IMR-90 (cell line): ENCODE measurements around the gene IGSF8. TPM values are rescaled to one million over a fixed set of nuclear protein-coding genes. Genes with fewer than 3 reads are reported as not detected.

ENCODE experiments used
- ATAC-seq: fragments of 200-7000 bp; cut with Tn5 transposase; 2 replicates; pipeline ENCODE4 v1.9.1; 2020; ENCODE audit warnings: low read depth, mild to moderate bottlenecking, moderate library complexity
- BruUV-seq: library from RNA; stranded (reverse); fragments of 400-500 nt; replicated peaks from 2 replicates; lab custom pipeline; 2021; lab: Mats Ljungman, UMichigan
- CTCF ChIA-PET: fragments of 300-600 bp; formaldehyde crosslinking; extraction: SDS; loops from one replicate; lab custom pipeline; 2021; ENCODE audit warnings: antibody characterized with exemption; lab: Yijun Ruan, JAX
- POLR2A ChIA-PET: fragments of 300-600 bp; sonication (Branson Sonifier 250); formaldehyde crosslinking; loops from one replicate; lab custom pipeline; 2022; ENCODE audit warnings: antibody characterized with exemption; ENCODE audit not compliant: unreplicated experiment; lab: Charles Lee
- DNase-seq: peaks from one replicate; pipeline ENCODE4 v3.0.0; 2013
- H2AFZ ChIP-seq: replicated peaks from 2 replicates; pipeline ENCODE3; 2013; ENCODE audit warnings: low read length, mild to moderate bottlenecking; ENCODE audit not compliant: poor library complexity
- H2AK5ac ChIP-seq: 2 replicates; pipeline ENCODE4 v1.6.1; 2013; ENCODE audit warnings: low read depth, low read length, inconsistent platforms
- H2AK9ac ChIP-seq: replicated peaks from 2 replicates; pipeline ENCODE3; 2013; ENCODE audit warnings: mild to moderate bottlenecking, low read depth, low read length, moderate library complexity; ENCODE audit not compliant: poor library complexity
- H2BK120ac ChIP-seq: 2 replicates; pipeline ENCODE4 v1.6.1; 2013; ENCODE audit warnings: low read depth, low read length, inconsistent platforms
- H2BK15ac ChIP-seq: 3 replicates; pipeline ENCODE4 v1.6.1; 2013; ENCODE audit warnings: low read depth, low read length, inconsistent platforms
- H2BK20ac ChIP-seq: 2 replicates; pipeline ENCODE4 v1.6.1; 2013; ENCODE audit warnings: low read depth, mild to moderate bottlenecking, inconsistent platforms, low read length, moderate library complexity
- H2BK5ac ChIP-seq: 2 replicates; pipeline ENCODE4 v1.6.1; 2013; ENCODE audit warnings: mild to moderate bottlenecking, low read depth, low read length, inconsistent platforms; ENCODE audit not compliant: poor library complexity, severe bottlenecking
- H3K14ac ChIP-seq: replicated peaks from 2 replicates; pipeline ENCODE4 v1.6.1; 2013; ENCODE audit warnings: low read depth, low read length, inconsistent platforms
- H3K18ac ChIP-seq: 2 replicates; pipeline ENCODE4 v1.6.1; 2013; ENCODE audit warnings: low read depth, low read length, control low read depth
- H3K23ac ChIP-seq: 2 replicates; pipeline ENCODE4 v1.6.1; 2013; ENCODE audit warnings: low read depth, low read length, inconsistent platforms
- H3K27ac ChIP-seq: 2 replicates; pipeline ENCODE4 v1.5.1; 2013; ENCODE audit warnings: mild to moderate bottlenecking, control low read depth, low read length; ENCODE audit not compliant: insufficient read depth
- H3K27me3 ChIP-seq: 2 replicates; pipeline ENCODE4 v1.6.1; 2013; ENCODE audit warnings: low read length; ENCODE audit not compliant: control insufficient read depth, insufficient read depth
- H3K36me3 ChIP-seq: 2 replicates; pipeline ENCODE4 v1.6.1; 2013; ENCODE audit warnings: low read length, mixed read lengths; ENCODE audit not compliant: control insufficient read depth, insufficient read depth
- H3K4ac ChIP-seq: 2 replicates; pipeline ENCODE4 v1.6.1; 2013; ENCODE audit warnings: low read depth, low read length, inconsistent platforms
- H3K4me1 ChIP-seq: 2 replicates; pipeline ENCODE4 v1.6.1; 2013; ENCODE audit warnings: low read length, mixed read lengths; ENCODE audit not compliant: control insufficient read depth, insufficient read depth
- H3K4me2 ChIP-seq: 2 replicates; pipeline ENCODE4 v1.6.1; 2013; ENCODE audit warnings: low read depth, mild to moderate bottlenecking, control low read depth, low read length, moderate library complexity
- H3K4me3 ChIP-seq: 2 replicates; pipeline ENCODE4 v1.5.1; 2013; ENCODE audit warnings: low read depth, mild to moderate bottlenecking, control low read depth, low read length, moderate library complexity; ENCODE audit not compliant: insufficient read depth
- H3K56ac ChIP-seq: 2 replicates; pipeline ENCODE4 v1.6.1; 2013; ENCODE audit warnings: low read length, inconsistent platforms; ENCODE audit not compliant: insufficient read depth; ENCODE audit errors: extremely low read depth
- H3K79me1 ChIP-seq, 2 experiments: 2 replicates each; pipeline ENCODE4 v1.6.1; 2013; ENCODE audit warnings: low read length in 2 of 2, inconsistent platforms in 1 of 2, low read depth in 1 of 2
- H3K9ac ChIP-seq: 2 replicates; pipeline ENCODE4 v1.6.1; 2013; ENCODE audit warnings: low read depth, low read length, control low read depth
- H3K9me1 ChIP-seq: 2 replicates; pipeline ENCODE4 v1.6.1; 2013; ENCODE audit warnings: low read length, inconsistent platforms; ENCODE audit not compliant: insufficient read depth
- H3K9me3 ChIP-seq: 2 replicates; pipeline ENCODE4 v1.6.1; 2013; ENCODE audit warnings: low read length; ENCODE audit not compliant: control insufficient read depth, insufficient read depth
- H4K20me1 ChIP-seq: 2 replicates; pipeline ENCODE4 v1.6.1; 2013; ENCODE audit warnings: low read length, inconsistent platforms; ENCODE audit not compliant: insufficient read depth
- H4K5ac ChIP-seq: 2 replicates; pipeline ENCODE4 v1.6.1; 2013; ENCODE audit warnings: mild to moderate bottlenecking, low read depth, low read length, control low read depth
- H4K8ac ChIP-seq, 2 experiments: 2 replicates each; pipeline ENCODE4 v1.6.1; 2013; ENCODE audit warnings: low read depth in 2 of 2, low read length in 2 of 2, control low read depth in 1 of 2, inconsistent platforms in 1 of 2
- H4K91ac ChIP-seq: 2 replicates; pipeline ENCODE4 v1.6.1; 2013; ENCODE audit warnings: low read depth, low read length, inconsistent platforms; ENCODE audit not compliant: insufficient read depth
- BHLHE40 ChIP-seq: fragments of 150-350 bp; IDR thresholded peaks from 2 replicates; pipeline ENCODE4 v1.6.1; 2016; ENCODE audit warnings: mild to moderate bottlenecking, low read depth, low read length
- CEBPB ChIP-seq: IDR thresholded peaks from 2 replicates; pipeline ENCODE4 v1.6.1; 2012; ENCODE audit warnings: low read depth, low read length, improper control_type of control experiment
- CHD1 ChIP-seq: IDR thresholded peaks from 2 replicates; pipeline ENCODE4 v1.6.1; 2012; ENCODE audit warnings: low read depth, low read length, improper control_type of control experiment
- FOS ChIP-seq: fragments of 150-350 bp; IDR thresholded peaks from 2 replicates; pipeline ENCODE4 v1.6.1; 2016; ENCODE audit warnings: low read depth, low read length
- MAFK ChIP-seq: IDR thresholded peaks from 2 replicates; pipeline ENCODE4 v1.6.1; 2012; ENCODE audit warnings: low read depth, low read length, improper control_type of control experiment
- MAZ ChIP-seq: IDR thresholded peaks from 2 replicates; pipeline ENCODE4 v1.6.1; 2012; ENCODE audit warnings: low read depth, mild to moderate bottlenecking, low read length, improper control_type of control experiment, moderate library complexity, borderline replicate concordance
- MXI1 ChIP-seq: IDR thresholded peaks from 2 replicates; pipeline ENCODE4 v1.6.1; 2012; ENCODE audit warnings: low read depth, mild to moderate bottlenecking, low read length, moderate library complexity, borderline replicate concordance
- NFE2L2 ChIP-seq: fragments of 150-350 bp; IDR thresholded peaks from 2 replicates; pipeline ENCODE4 v1.6.1; 2016; ENCODE audit warnings: low read depth, mild to moderate bottlenecking, low read length
- POLR2A ChIP-seq: IDR thresholded peaks from 2 replicates; pipeline ENCODE4 v1.6.1; 2012; ENCODE audit warnings: mild to moderate bottlenecking, low read depth, low read length
- RAD21 ChIP-seq: IDR thresholded peaks from 2 replicates; pipeline ENCODE4 v1.6.1; 2012; ENCODE audit warnings: low read length, improper control_type of control experiment
- RCOR1 ChIP-seq: IDR thresholded peaks from 2 replicates; pipeline ENCODE4 v1.6.1; 2012; ENCODE audit warnings: mild to moderate bottlenecking, low read length, improper control_type of control experiment; ENCODE audit not compliant: insufficient replicate concordance
- RFX5 ChIP-seq: IDR thresholded peaks from 2 replicates; pipeline ENCODE4 v1.8.0; 2012; ENCODE audit warnings: low read depth, mild to moderate bottlenecking, low read length, moderate library complexity
- SMC3 ChIP-seq: fragments of 150-350 bp; IDR thresholded peaks from 2 replicates; pipeline ENCODE4 v1.6.1; 2016; ENCODE audit warnings: low read depth, mild to moderate bottlenecking, antibody characterized with exemption, low read length, moderate library complexity
- USF2 ChIP-seq: fragments of 150-350 bp; IDR thresholded peaks from 2 replicates; pipeline ENCODE4 v1.6.1; 2017; ENCODE audit warnings: mild to moderate bottlenecking, antibody characterized with exemption, low read length, low read depth
- dilution Hi-C: fragments of 300-500 bp; cut with HindIII; formaldehyde crosslinking; loops from one replicate; pipeline ENCODE4 v1.14.3; 2018; ENCODE audit warnings: low sequenced_read_pairs; ENCODE audit not compliant: unreplicated experiment
- in situ Hi-C: fragments of 300-500 bp; cut with MboI; formaldehyde crosslinking; loops from 3 replicates; pipeline ENCODE4 v1.14.3; 2019; ENCODE audit warnings: low sequenced_read_pairs, inconsistent platforms, mixed read lengths
- intact Hi-C: fragments of 100-400 bp; cut with micrococcal nuclease; formaldehyde crosslinking; loops from 2 replicates; pipeline ENCODE4 v1.10.0; 2022
- polyA plus RNA-seq, 3 experiments: library from polyadenylated mRNA; depleted of rRNA; stranded (reverse); fragments of >200 nt; gene quantifications; 2 replicates each; pipeline ENCODE4 v1.2.3, GENCODE V29; 2012; ENCODE audit warnings: low replicate concordance in 1 of 3
- total RNA-seq: library from RNA; depleted of rRNA; stranded (reverse); fragments of >200 nt; gene quantifications from 2 replicates; pipeline ENCODE4 v1.2.3, GENCODE V29; 2012
- TF ChIP-seq, protein P1 (sequence below): conservative IDR thresholded peaks from 2 replicates; pipeline ENCODE4 v1.5.1; 2012; ENCODE audit warnings: mild to moderate bottlenecking, low read depth, low read length, improper control_type of control experiment
- TF ChIP-seq, protein P2 (sequence below): fragments of 150-350 bp; IDR thresholded peaks from 2 replicates; pipeline ENCODE4 v1.6.1; 2016; ENCODE audit warnings: low read depth, mild to moderate bottlenecking, low read length, moderate library complexity, borderline replicate concordance

The IGSF8 gene
- total and polyA plus RNA-seq, 2 of the 4 experiments (the other 2 are of a cell fraction): 8.8 to 25.2 TPM

GRCh38 chr1:160077486-160077885 lies 20.9 kb downstream of the IGSF8 start:
- no peak overlapping the region for H3K23ac ChIP-seq
- H3K4ac ChIP-seq: no peak overlapping the region
- H3K9ac ChIP-seq: no peak overlapping the region
- H3K4me3 ChIP-seq: no peak overlapping the region
- H4K91ac ChIP-seq: no peak overlapping the region
- H3K27me3 ChIP-seq: peaks cover 59% of the 10 kb centered on the region
- no peak overlapping the region for H2AK9ac ChIP-seq
- in situ Hi-C loops: no loop called here
- ChIA-PET POLR2A (no interaction called here), CTCF (interaction anchor here (0.6 to 2.6 kb wide), 6 partner anchors 21 to 1026 kb away, joined by 3 to 16 read pairs (median 3); partner anchors contain the start of gene IGSF8)
- H3K56ac ChIP-seq: no peak overlapping the region
- DNase-seq (no peak), ATAC-seq (no peak)
- H3K9me3 ChIP-seq: no peaks in the 10 kb centered on the region; the same call in 1 of the 2 replicates
- H3K4me2 ChIP-seq: no peak overlapping the region
- H2BK20ac ChIP-seq: no peak overlapping the region
- TF ChIP-seq CHD1 (no peak), CEBPB (no peak), SMC3 (no peak), POLR2A (no peak), RFX5 (no peak), MXI1 (no peak), BHLHE40 (no peak), USF2 (no peak), MAZ (no peak), RCOR1 (no peak), MAFK (no peak), FOS (no peak), NFE2L2 (no peak), RAD21 (no peak)
- TF ChIP-seq, protein P1, sequence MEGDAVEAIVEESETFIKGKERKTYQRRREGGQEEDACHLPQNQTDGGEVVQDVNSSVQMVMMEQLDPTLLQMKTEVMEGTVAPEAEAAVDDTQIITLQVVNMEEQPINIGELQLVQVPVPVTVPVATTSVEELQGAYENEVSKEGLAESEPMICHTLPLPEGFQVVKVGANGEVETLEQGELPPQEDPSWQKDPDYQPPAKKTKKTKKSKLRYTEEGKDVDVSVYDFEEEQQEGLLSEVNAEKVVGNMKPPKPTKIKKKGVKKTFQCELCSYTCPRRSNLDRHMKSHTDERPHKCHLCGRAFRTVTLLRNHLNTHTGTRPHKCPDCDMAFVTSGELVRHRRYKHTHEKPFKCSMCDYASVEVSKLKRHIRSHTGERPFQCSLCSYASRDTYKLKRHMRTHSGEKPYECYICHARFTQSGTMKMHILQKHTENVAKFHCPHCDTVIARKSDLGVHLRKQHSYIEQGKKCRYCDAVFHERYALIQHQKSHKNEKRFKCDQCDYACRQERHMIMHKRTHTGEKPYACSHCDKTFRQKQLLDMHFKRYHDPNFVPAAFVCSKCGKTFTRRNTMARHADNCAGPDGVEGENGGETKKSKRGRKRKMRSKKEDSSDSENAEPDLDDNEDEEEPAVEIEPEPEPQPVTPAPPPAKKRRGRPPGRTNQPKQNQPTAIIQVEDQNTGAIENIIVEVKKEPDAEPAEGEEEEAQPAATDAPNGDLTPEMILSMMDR: no peak
- TF ChIP-seq, protein P2, sequence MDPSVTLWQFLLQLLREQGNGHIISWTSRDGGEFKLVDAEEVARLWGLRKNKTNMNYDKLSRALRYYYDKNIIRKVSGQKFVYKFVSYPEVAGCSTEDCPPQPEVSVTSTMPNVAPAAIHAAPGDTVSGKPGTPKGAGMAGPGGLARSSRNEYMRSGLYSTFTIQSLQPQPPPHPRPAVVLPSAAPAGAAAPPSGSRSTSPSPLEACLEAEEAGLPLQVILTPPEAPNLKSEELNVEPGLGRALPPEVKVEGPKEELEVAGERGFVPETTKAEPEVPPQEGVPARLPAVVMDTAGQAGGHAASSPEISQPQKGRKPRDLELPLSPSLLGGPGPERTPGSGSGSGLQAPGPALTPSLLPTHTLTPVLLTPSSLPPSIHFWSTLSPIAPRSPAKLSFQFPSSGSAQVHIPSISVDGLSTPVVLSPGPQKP: no peak
- H2BK5ac ChIP-seq: no peak overlapping the region
- H3K79me1 ChIP-seq: no peaks in the 10 kb centered on the region
- dilution Hi-C loops: no loop called here
- intact Hi-C loops: no loop called here
- H3K27ac ChIP-seq: no peak overlapping the region
- no peak overlapping the region for H2BK15ac ChIP-seq
- H4K5ac ChIP-seq: no peak overlapping the region
- H2AFZ ChIP-seq: no peak overlapping the region
- no peak overlapping the region for H2BK120ac ChIP-seq
- H2AK5ac ChIP-seq: no peak overlapping the region
- no peaks in the 10 kb centered on the region for H3K36me3 ChIP-seq
- no TSS peak for BruUV-seq
- peaks cover 2% of the 10 kb centered on the region; the same call in 1 of the 2 replicates for H3K4me1 ChIP-seq
- no peak overlapping the region for H3K18ac ChIP-seq
- H3K9me1 ChIP-seq: no peaks in the 10 kb centered on the region
- H4K20me1 ChIP-seq: no peaks in the 10 kb centered on the region
- no peak overlapping the region for H4K8ac ChIP-seq
- H3K14ac ChIP-seq: no peak overlapping the region
